Transverse colon (tissue), 4 donors: ENCODE measurements around the gene AUH. TPM values are rescaled to one million over a fixed set of nuclear protein-coding genes. Genes with fewer than 3 reads are reported as not detected.

Source experiments
- DNase-seq: peaks from one replicate; pipeline ENCODE4 v3.0.0-alpha.2; 2019
- H3K27ac ChIP-seq, 4 donors: fragments of 200-600 bp; sonication (generic); 2 replicates each; pipeline ENCODE4 v1.5.1; 2016 to 2018; ENCODE audit warnings: inconsistent platforms in 4 of 4
- H3K27me3 ChIP-seq: fragments of 200-600 bp; sonication (generic); 2 replicates; pipeline ENCODE4 v1.5.1; 2017; ENCODE audit warnings: inconsistent platforms
- H3K36me3 ChIP-seq, 4 donors: fragments of 200-600 bp; sonication (generic); 2 replicates each; pipeline ENCODE4 v1.5.1; 2017 to 2019; ENCODE audit warnings: inconsistent platforms in 4 of 4
- H3K4me1 ChIP-seq, 4 donors: fragments of 200-600 bp; sonication (generic); 2 replicates each; pipeline ENCODE4 v1.5.1; 2017 to 2020; ENCODE audit warnings: inconsistent platforms in 4 of 4
- H3K4me3 ChIP-seq, 4 donors: fragments of 200-600 bp; sonication (generic); 1 replicate in 1 of 4; 2 replicates in 3 of 4; pipeline versions ENCODE4 v1.5.1 to v1.6.1; 2017 to 2019; ENCODE audit warnings: inconsistent platforms in 4 of 4
- H3K9me3 ChIP-seq, 2 donors: fragments of 200-600 bp; sonication (generic); 2 replicates each; pipeline ENCODE4 v1.5.1; 2017 to 2019; ENCODE audit warnings: inconsistent platforms in 2 of 2
- CTCF ChIP-seq, 5 experiments: fragments of 200-600 bp in 3 of 5; fragments of 450-650 bp in 2 of 5; sonication (generic) in 3 of 5; IDR thresholded peaks; 1 replicate in 2 of 5; 2 replicates in 3 of 5; pipeline ENCODE4 v1.5.1; 2016 to 2017; ENCODE audit warnings: antibody characterized with exemption in 5 of 5, inconsistent platforms in 3 of 5, mild to moderate bottlenecking in 2 of 5, moderate library complexity in 1 of 5
- EP300 ChIP-seq: sonication (generic); formaldehyde crosslinking; IDR thresholded peaks from one replicate; pipeline ENCODE4 v1.6.1; 2017; ENCODE audit warnings: antibody characterized with exemption, low read depth
- POLR2A ChIP-seq: fragments of 450-650 bp; IDR thresholded peaks from one replicate; pipeline ENCODE4 v1.6.1; 2016; ENCODE audit warnings: antibody characterized with exemption, mild to moderate bottlenecking, moderate library complexity
- POLR2AphosphoS5 ChIP-seq, 3 donors: sonication (generic); formaldehyde crosslinking; IDR thresholded peaks; one replicate each; pipeline ENCODE4 v1.6.1; 2016; ENCODE audit warnings: antibody characterized with exemption in 3 of 3
- WGBS, 2 donors: methylation state at CpG; one replicate each; pipeline ENCODE4 v1.1.5; 2018; ENCODE audit warnings: low coverage in 1 of 2; 5-methylcytosine and 5-hydroxymethylcytosine counted together
- in situ Hi-C, 4 donors: fragments of 200-750 bp; cut with MboI; loops; one replicate each; pipeline versions ENCODE4 v1.15.0 to v1.15.1; 2017; ENCODE audit warnings: low sequenced_read_pairs in 3 of 4, low pct_ligation_motif_present in 1 of 4, low pct_unique_long_range_greater_than_20kb in 1 of 4
- intact Hi-C: fragments of 100-400 bp; cut with DNase I; formaldehyde crosslinking; loops from one replicate; pipeline ENCODE4 v1.15.1; 2023; ENCODE audit warnings: low total_unique reads
- total RNA-seq, 4 donors: library from RNA; depleted of rRNA; stranded (reverse); fragments of >200 nt; gene quantifications; one replicate each; pipeline ENCODE4 v1.1.0, GENCODE V29; 2016

Gene AUH
- total RNA-seq, 4 donors from 2014 or later, result 55.0 to 136 (median 83.8) TPM

DNA sequence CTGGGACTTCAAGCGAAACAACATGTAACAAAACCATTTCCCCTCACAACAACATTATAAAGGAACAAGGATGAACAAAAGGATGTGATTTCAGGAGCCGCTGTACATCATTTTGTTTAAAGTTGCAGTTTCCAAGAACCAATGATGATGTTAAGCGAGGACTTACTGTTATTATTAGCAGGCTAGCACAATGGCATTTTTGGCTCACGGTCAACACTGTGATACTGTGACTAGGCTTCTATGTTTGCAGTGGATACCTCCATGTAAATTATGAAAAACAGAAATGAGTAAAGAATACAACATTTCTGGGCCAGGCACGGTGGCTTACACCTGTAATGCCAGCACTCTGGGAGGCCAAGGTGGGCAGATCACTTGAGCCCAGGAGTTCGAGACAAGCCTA is 113.0 kb downstream of the AUH start:
- H3K9me3 ChIP-seq, result no peaks in the 10 kb centered on the region
- DNase-seq, result no peak
- WGBS, 2 donors, result 88 to 100% methylated on average over 4 to 6 of the region's 6 CpGs
- in situ Hi-C loops (no loop called here), intact Hi-C loops (no loop called here)
- no peak overlapping the region for H3K27ac ChIP-seq
- no peaks in the 10 kb centered on the region for H3K27me3 ChIP-seq
- TF ChIP-seq POLR2AphosphoS5 (IDR thresholded peaks at IDR 0.05) (no peak), CTCF (IDR thresholded peaks at IDR 0.05) (no peak), EP300 (no peak), POLR2A (no peak)
- peaks cover 0 to 7% (median 0%) of the 10 kb centered on the region in 4 donors for H3K4me1 ChIP-seq
- H3K36me3 ChIP-seq, result no peaks in the 10 kb centered on the region
- no peak overlapping the region for H3K4me3 ChIP-seq

GRCh38 chr9:91247278-91247677 is 114.4 kb downstream of the AUH start:
- in situ Hi-C loops (no loop called here), intact Hi-C loops (no loop called here)
- Histone ChIP-seq H3K9me3 (no peaks in the 10 kb centered on the region), H3K4me1 (peaks cover 0 to 7% (median 0%) of the 10 kb centered on the region in 4 donors), H3K4me3 (no peak overlapping the region), H3K36me3 (no peaks in the 10 kb centered on the region), H3K27ac (no peak overlapping the region), H3K27me3 (no peaks in the 10 kb centered on the region)
- TF ChIP-seq CTCF (IDR thresholded peaks at IDR 0.05) (no peak), POLR2A (no peak), POLR2AphosphoS5 (IDR thresholded peaks at IDR 0.05) (no peak), EP300 (no peak)
- no peak for DNase-seq
- 93 to 96% methylated on average over 2 of the region's 2 CpGs for WGBS, 2 donors

DNA sequence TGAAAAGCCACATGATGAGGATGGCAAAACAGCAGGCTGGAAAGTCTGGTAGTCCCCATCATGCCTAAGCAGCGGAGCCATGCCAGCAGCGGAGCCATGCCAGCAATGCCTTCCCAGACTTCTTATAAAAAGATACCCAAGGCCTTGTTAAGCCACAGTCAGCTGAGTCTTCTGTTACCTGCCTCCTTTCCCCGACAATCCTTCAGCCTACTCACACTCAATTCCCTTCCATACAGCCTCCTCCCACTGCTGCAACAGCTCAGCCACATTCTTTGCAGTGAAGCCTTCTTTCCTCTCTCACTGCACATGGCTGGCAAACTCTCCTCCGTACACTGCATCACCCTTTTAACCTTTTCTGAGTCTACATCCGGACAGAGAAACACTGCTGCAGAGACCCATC is 114.9 kb downstream of the AUH start:
- in situ Hi-C loops, result no loop called here
- peaks cover 0 to 7% (median 0%) of the 10 kb centered on the region in 4 donors for H3K4me1 ChIP-seq
- H3K36me3 ChIP-seq, result no peaks in the 10 kb centered on the region
- TF ChIP-seq POLR2AphosphoS5 (IDR thresholded peaks at IDR 0.05), result no peak
- TF ChIP-seq EP300, result no peak
- TF ChIP-seq POLR2A, result no peak
- no peak for TF ChIP-seq CTCF (IDR thresholded peaks at IDR 0.05)
- no peak overlapping the region for H3K4me3 ChIP-seq
- H3K27ac ChIP-seq, result no peak overlapping the region
- WGBS, 2 donors, result 91 to 100% methylated on average over 2 to 5 of the region's 5 CpGs
- no peaks in the 10 kb centered on the region for H3K27me3 ChIP-seq
- no peaks in the 10 kb centered on the region for H3K9me3 ChIP-seq
- DNase-seq, result no peak
- intact Hi-C loops, result no loop called here

- WGBS, 2 donors, result 54 to 72% methylated on average over 6 to 8 of the region's 8 CpGs
- Histone ChIP-seq H3K4me3 (no peak overlapping the region), H3K36me3 (no peaks in the 10 kb centered on the region), H3K9me3 (no peaks in the 10 kb centered on the region), H3K4me1 (peaks cover 0 to 7% (median 0%) of the 10 kb centered on the region in 4 donors), H3K27ac (no peak overlapping the region), H3K27me3 (no peaks in the 10 kb centered on the region)
- TF ChIP-seq POLR2A (no peak), EP300 (no peak), POLR2AphosphoS5 (IDR thresholded peaks at IDR 0.05) (no peak), CTCF (IDR thresholded peaks at IDR 0.05) (no peak)
- no peak for DNase-seq
- in situ Hi-C loops (no loop called here), intact Hi-C loops (no loop called here)
These were observed 116.0 kb downstream of the AUH start for GRCh38 chr9:91245431-91246313.
